ENCODE data around the gene MAN1A1.

DNA sequence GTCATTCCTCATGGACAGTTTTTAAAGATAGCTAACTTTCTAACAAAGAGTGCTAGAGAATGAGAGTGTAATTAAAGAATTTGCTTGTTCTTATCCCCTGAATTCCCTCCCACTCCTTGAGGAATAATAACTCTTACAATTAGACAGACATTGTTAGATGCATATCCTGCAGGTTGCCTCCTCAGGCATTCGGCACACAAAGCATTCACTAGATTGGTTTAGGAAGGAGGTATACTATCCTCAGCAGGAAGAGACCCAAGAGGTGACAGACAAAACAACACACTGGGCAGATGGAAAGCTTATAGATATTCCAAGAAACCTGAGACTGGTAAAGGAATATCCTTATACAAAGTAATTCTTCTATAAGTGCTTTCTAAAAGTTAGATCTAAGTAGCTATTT lies 162.0 kb downstream of the MAN1A1 start:
- TF ChIP-seq EZH2 (IDR thresholded peaks at IDR 0.05; ENCODE audit: borderline replicate concordance, insufficient read depth, low read length, poor library complexity, severe bottlenecking) (no peak), MXI1 (conservative IDR thresholded peaks at IDR 0.05; ENCODE audit: poor library complexity, severe bottlenecking) (no peak)
- TF ChIP-seq, protein P1, sequence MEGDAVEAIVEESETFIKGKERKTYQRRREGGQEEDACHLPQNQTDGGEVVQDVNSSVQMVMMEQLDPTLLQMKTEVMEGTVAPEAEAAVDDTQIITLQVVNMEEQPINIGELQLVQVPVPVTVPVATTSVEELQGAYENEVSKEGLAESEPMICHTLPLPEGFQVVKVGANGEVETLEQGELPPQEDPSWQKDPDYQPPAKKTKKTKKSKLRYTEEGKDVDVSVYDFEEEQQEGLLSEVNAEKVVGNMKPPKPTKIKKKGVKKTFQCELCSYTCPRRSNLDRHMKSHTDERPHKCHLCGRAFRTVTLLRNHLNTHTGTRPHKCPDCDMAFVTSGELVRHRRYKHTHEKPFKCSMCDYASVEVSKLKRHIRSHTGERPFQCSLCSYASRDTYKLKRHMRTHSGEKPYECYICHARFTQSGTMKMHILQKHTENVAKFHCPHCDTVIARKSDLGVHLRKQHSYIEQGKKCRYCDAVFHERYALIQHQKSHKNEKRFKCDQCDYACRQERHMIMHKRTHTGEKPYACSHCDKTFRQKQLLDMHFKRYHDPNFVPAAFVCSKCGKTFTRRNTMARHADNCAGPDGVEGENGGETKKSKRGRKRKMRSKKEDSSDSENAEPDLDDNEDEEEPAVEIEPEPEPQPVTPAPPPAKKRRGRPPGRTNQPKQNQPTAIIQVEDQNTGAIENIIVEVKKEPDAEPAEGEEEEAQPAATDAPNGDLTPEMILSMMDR (IDR thresholded peaks at IDR 0.05; ENCODE audit: poor library complexity, severe bottlenecking): no peak
- TF ChIP-seq, protein P2, sequence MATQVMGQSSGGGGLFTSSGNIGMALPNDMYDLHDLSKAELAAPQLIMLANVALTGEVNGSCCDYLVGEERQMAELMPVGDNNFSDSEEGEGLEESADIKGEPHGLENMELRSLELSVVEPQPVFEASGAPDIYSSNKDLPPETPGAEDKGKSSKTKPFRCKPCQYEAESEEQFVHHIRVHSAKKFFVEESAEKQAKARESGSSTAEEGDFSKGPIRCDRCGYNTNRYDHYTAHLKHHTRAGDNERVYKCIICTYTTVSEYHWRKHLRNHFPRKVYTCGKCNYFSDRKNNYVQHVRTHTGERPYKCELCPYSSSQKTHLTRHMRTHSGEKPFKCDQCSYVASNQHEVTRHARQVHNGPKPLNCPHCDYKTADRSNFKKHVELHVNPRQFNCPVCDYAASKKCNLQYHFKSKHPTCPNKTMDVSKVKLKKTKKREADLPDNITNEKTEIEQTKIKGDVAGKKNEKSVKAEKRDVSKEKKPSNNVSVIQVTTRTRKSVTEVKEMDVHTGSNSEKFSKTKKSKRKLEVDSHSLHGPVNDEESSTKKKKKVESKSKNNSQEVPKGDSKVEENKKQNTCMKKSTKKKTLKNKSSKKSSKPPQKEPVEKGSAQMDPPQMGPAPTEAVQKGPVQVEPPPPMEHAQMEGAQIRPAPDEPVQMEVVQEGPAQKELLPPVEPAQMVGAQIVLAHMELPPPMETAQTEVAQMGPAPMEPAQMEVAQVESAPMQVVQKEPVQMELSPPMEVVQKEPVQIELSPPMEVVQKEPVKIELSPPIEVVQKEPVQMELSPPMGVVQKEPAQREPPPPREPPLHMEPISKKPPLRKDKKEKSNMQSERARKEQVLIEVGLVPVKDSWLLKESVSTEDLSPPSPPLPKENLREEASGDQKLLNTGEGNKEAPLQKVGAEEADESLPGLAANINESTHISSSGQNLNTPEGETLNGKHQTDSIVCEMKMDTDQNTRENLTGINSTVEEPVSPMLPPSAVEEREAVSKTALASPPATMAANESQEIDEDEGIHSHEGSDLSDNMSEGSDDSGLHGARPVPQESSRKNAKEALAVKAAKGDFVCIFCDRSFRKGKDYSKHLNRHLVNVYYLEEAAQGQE (IDR thresholded peaks at IDR 0.05; ENCODE audit: borderline replicate concordance): no peak

Measured in neural cell (in vitro differentiated cells).